Activated CD4-positive, alpha-beta memory T cell treated with anti-CD3 and anti-CD28 coated beads, Interleukin-2, amount 10 ng/mL, durations not matched to agents 7 days and 5 days (primary cell): ENCODE measurements around the gene ATP8A1. TPM values are rescaled to one million over a fixed set of nuclear protein-coding genes. Genes with fewer than 3 reads are reported as not detected.
"Not testable (repeated sequence)": the region's sequence is repeated elsewhere in the genome, so short reads cannot be mapped to it uniquely, and the experiment has no call there.

ENCODE experiments used
- CTCF ChIA-PET: fragments of 350-600 bp; sonication (Branson Sonifier 250); formaldehyde crosslinking; loops from one replicate; lab custom pipeline; 2021; ENCODE audit warnings: antibody characterized with exemption, inconsistent platforms; lab: Charles Lee
- POLR2A ChIA-PET: fragments of 350-600 bp; sonication (Branson Sonifier 250); formaldehyde crosslinking; loops from one replicate; lab custom pipeline; 2021; ENCODE audit warnings: antibody characterized with exemption; lab: Charles Lee
- DNase-seq: peaks from one replicate; pipeline ENCODE4 v3.0.0-alpha.2; 2020
- H3K27ac Mint-ChIP-seq: one replicate; pipeline ENCODE4 v1.8.0; 2021; ENCODE audit warnings: mild to moderate bottlenecking, mixed read lengths
- H3K27me3 Mint-ChIP-seq: one replicate; pipeline ENCODE4 v1.8.0; 2021; ENCODE audit warnings: mixed read lengths
- H3K36me3 Mint-ChIP-seq: one replicate; pipeline ENCODE4 v1.8.0; 2021; ENCODE audit warnings: low read depth, mixed read lengths
- H3K4me1 Mint-ChIP-seq: one replicate; pipeline ENCODE4 v1.8.0; 2021; ENCODE audit warnings: mixed read lengths
- H3K4me3 Mint-ChIP-seq: one replicate; pipeline ENCODE4 v1.8.0; 2021; ENCODE audit warnings: mild to moderate bottlenecking, mixed read lengths
- H3K9me3 Mint-ChIP-seq: one replicate; pipeline ENCODE4 v1.8.0; 2021; ENCODE audit warnings: mixed read lengths
- total RNA-seq, 2 experiments: library from RNA; stranded (reverse); gene quantifications; one replicate each; pipeline ENCODE4 v1.2.3, GENCODE V29; 2021

Gene ATP8A1
- total RNA-seq, 2 experiments from 2014 or later: 18.7 to 19.8 TPM

DNA sequence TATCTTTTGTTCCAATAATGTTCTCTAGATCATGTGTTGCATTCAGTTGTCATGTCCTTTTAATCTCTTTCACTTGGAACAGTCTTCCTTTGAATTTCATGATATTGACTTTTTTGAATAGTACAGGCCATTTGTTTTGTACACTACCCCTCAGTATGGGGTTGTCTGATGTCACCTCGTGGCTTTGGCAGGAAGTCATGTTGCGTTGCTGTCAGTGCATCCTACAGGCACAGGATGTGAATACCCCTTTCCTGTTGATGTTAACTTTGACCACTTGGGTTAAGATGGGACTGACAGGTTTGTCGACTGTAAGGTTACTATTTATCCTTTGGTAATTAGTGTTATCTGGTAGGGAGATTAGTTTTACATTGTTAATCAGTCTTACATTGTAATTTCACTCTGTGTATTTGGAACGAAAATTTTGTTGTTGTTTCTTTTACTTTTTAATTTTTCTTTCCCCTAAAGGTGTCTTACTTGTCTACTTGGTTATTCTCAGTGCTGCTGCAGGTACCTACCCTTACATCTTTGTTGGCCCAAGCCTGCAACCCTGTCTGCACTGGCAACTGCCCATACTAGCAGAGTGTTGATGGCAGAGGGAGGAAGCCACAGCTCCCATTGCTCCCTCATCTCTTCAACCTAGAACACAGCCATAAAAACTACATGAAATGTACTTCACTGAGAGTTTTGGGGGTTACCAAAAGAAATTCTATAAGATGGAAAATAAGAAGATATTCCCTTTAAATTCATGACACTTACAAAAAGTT lies 14.7 kb upstream of the ATP8A1 start:
- ChIA-PET CTCF (interaction anchor here (1.3 to 2.6 kb wide), 4 partner anchors 15 to 103 kb away, joined by 3 to 18 read pairs (median 4); partner anchors contain the start of gene ATP8A1), POLR2A (interaction anchor here (1.2 to 3.7 kb wide), 4 partner anchors 10 to 17 kb away, joined by 3 to 49 read pairs (median 19); partner anchors contain the start of gene ATP8A1)
- peaks cover 35% of the 10 kb centered on the region for H3K4me1 Mint-ChIP-seq

DNA sequence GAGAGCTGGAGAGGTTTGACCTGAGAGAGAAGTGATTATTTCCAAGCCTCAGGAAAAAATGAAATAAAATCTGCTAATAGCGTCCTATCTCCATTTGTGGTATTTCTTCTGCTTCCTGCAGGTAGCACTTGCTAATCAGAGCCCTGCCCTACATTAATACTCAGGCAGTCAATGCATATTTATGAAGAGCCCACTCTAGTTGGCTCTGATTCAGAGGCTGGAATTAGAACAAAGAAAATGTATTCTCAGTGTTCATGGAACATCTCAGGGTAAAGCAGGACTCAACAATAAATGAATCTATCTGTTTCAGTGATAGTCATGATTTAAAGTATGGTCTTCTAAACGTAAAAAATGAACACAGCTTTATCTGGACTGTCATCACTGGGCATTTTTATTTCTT lies 1.4 kb upstream of the ATP8A1 start:
- DNase-seq: no peak
- Mint-ChIP-seq H3K4me1 (peaks cover 38% of the 10 kb centered on the region), H3K36me3 (peaks cover 12% of the 10 kb centered on the region), H3K27me3 (peaks cover 14% of the 10 kb centered on the region), H3K9me3 (peaks cover 2% of the 10 kb centered on the region), H3K27ac (peak overlapping the region; percentile 8), H3K4me3 (peak overlapping the region; percentile 93)
- ChIA-PET CTCF (interaction anchor here (2.6 kb wide), 1 partner anchor 11 kb away, joined by 12 read pairs; no protein-coding TSS in a partner anchor), POLR2A (interaction anchor here (1.2 to 3.9 kb wide), 6 partner anchors 8 to 668 kb away, joined by 3 to 49 read pairs (median 22); partner anchors contain the start of gene SLC30A9)

More for the DNA sequence above, 14.7 kb upstream of the ATP8A1 start:
- H3K36me3 Mint-ChIP-seq: peaks cover 2% of the 10 kb centered on the region
- H3K4me3 Mint-ChIP-seq: peak overlapping the region; percentile 44
- peak overlapping the region; percentile 83 for H3K27ac Mint-ChIP-seq
- peak; percentile 64 for DNase-seq
- H3K9me3 Mint-ChIP-seq: no peaks in the 10 kb centered on the region
- peaks cover 3% of the 10 kb centered on the region for H3K27me3 Mint-ChIP-seq

DNA sequence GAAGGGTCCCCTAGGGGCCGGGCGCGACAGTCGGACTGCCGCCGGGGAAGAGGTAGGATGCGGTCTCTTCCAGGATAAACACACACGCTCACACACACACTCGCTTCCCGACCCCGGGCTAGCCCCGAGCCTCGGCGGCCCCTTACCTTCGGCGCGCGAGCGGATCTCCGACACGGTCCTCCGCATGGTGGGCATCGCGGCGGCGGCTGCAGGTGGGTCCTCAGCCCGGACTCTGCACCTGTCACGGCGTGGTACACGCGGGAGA lies 294 bp downstream of the ATP8A1 start:
- peaks cover 38% of the 10 kb centered on the region for H3K4me1 Mint-ChIP-seq
- H3K36me3 Mint-ChIP-seq: peaks cover 21% of the 10 kb centered on the region
- H3K9me3 Mint-ChIP-seq: peaks cover 13% of the 10 kb centered on the region
- H3K27me3 Mint-ChIP-seq: peaks cover 4% of the 10 kb centered on the region
- peak overlapping the region; percentile 88 for H3K4me3 Mint-ChIP-seq
- ChIA-PET POLR2A (interaction anchor here (0.9 to 3.9 kb wide), 13 partner anchors 10 to 93 kb away, joined by 3 to 49 read pairs (median 9); no protein-coding TSS in a partner anchor), CTCF (interaction anchor here (0.7 to 2.6 kb wide), 13 partner anchors 11 to 208 kb away, joined by 3 to 18 read pairs (median 5); no protein-coding TSS in a partner anchor)
- peak overlapping the region; percentile 87 for H3K27ac Mint-ChIP-seq
- no peak for DNase-seq

DNA sequence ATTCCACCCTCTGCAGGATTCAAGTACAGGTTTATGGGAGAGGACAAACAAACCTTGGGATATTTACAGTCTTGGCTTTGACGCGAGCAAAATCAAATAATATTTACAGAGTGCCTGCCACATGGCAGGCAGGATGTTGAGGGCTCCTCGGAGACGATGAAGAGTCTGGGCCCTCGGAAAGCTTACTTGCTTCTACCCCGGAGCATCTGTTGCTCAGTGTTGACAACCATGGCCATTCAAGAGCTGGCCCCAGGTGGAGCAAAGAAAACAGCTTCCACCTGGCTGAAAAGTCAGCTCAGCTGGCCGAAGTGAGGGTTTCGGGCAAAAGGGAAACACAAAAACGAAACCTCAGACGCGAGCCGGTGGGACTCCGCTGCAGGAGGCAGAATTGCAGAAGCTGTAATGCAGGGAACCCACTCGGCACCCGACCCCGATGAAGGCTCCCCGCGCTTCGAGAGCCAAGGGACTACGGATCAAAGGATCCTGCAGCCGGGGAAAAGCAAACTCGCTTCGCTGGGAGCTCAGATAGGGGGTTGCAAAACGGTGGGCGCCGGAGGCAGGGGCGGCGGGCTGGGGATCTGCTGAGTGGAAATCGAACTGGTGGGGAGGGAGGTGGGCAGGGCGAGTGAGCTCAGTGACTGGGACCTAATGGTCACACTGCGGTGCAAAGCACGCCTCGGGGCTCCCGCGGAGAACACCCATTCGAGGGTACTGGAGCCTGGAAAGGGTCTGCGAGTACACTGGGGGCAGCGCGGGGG lies 805 bp downstream of the ATP8A1 start:
- POLR2A ChIA-PET: interaction anchor here (0.9 to 3.9 kb wide), 13 partner anchors 10 to 93 kb away, joined by 3 to 49 read pairs (median 9); no protein-coding TSS in a partner anchor
- Mint-ChIP-seq H3K9me3 (peaks cover 16% of the 10 kb centered on the region), H3K27ac (peak overlapping the region; percentile 87), H3K27me3 (no peaks in the 10 kb centered on the region), H3K4me1 (peaks cover 38% of the 10 kb centered on the region), H3K4me3 (peak overlapping the region; percentile 88), H3K36me3 (peaks cover 22% of the 10 kb centered on the region)
- peak; percentile 55 for DNase-seq
- CTCF ChIA-PET: interaction anchor here (0.8 to 2.6 kb wide), 13 partner anchors 9 to 209 kb away, joined by 3 to 18 read pairs (median 5); no protein-coding TSS in a partner anchor

DNA sequence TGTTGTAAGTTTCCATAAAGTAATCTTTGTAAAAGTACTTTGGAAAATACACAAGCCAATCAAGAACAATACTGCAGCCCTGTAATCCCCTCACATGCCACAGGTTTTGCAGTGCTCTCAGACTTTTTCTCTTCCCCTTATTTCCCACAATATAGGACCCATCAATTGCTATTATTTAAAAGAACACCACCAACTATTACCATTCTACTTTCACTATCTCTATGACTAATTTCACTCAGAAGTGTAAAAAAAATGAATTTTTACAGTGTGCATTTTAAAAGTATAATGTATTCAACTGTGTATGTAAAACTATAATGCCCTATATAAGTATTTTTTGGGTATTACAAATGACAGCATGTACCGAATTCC lies 1.7 kb downstream of the ATP8A1 start:
- no peak for DNase-seq
- Mint-ChIP-seq H3K27ac (peak overlapping the region; percentile 87), H3K4me1 (peaks cover 38% of the 10 kb centered on the region), H3K9me3 (peaks cover 18% of the 10 kb centered on the region), H3K4me3 (peak overlapping the region; percentile 88), H3K27me3 (no peaks in the 10 kb centered on the region), H3K36me3 (peaks cover 24% of the 10 kb centered on the region)
- CTCF ChIA-PET: interaction anchor here (2.4 to 2.5 kb wide), 2 partner anchors 9 to 86 kb away, joined by 7 to 16 read pairs; no protein-coding TSS in a partner anchor
- POLR2A ChIA-PET: interaction anchor here (1.3 to 3.5 kb wide), 4 partner anchors 12 to 21 kb away, joined by 6 to 49 read pairs (median 8); no protein-coding TSS in a partner anchor

DNA sequence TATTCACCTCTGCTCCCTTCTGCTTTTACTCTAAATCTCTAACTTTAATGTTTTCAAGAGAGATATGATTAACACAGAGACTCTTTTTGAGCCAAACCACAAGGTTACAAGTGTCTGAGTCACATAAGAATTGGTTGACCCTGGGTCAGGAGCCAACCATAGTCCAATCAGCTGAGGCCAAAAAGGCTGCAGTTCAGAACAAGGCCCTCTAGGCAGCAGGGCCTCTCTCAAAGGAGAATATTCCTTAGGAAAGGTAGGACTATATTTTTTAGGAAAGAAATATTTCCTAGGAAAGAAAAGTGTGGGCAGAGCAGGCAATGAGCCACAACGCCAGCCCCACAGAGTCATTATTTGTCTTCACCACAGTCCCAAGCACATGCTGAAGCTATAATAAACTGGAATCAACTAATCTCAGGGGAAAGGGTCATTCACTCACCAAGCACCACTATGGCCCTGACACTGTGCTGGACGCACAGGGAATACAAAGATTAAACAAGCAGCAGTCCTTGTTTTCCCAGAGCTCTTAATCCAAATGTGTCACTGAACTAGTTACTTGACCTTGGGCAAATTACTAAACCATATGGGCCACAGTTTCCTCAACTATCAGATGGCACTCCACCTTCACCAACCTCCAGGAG lies 2.2 kb downstream of the ATP8A1 start:
- Mint-ChIP-seq H3K36me3 (peaks cover 24% of the 10 kb centered on the region), H3K27ac (peak overlapping the region; percentile 87), H3K4me1 (peaks cover 38% of the 10 kb centered on the region), H3K9me3 (peaks cover 18% of the 10 kb centered on the region), H3K4me3 (peak overlapping the region; percentile 88), H3K27me3 (no peaks in the 10 kb centered on the region)
- ChIA-PET CTCF (interaction anchor here (0.8 to 1.3 kb wide), 2 partner anchors 9 to 18 kb away, joined by 3 to 4 read pairs; no protein-coding TSS in a partner anchor), POLR2A (interaction anchor here (0.7 to 1.3 kb wide), 3 partner anchors 13 to 18 kb away, joined by 3 to 6 read pairs (median 3); no protein-coding TSS in a partner anchor)
- no peak for DNase-seq

DNA sequence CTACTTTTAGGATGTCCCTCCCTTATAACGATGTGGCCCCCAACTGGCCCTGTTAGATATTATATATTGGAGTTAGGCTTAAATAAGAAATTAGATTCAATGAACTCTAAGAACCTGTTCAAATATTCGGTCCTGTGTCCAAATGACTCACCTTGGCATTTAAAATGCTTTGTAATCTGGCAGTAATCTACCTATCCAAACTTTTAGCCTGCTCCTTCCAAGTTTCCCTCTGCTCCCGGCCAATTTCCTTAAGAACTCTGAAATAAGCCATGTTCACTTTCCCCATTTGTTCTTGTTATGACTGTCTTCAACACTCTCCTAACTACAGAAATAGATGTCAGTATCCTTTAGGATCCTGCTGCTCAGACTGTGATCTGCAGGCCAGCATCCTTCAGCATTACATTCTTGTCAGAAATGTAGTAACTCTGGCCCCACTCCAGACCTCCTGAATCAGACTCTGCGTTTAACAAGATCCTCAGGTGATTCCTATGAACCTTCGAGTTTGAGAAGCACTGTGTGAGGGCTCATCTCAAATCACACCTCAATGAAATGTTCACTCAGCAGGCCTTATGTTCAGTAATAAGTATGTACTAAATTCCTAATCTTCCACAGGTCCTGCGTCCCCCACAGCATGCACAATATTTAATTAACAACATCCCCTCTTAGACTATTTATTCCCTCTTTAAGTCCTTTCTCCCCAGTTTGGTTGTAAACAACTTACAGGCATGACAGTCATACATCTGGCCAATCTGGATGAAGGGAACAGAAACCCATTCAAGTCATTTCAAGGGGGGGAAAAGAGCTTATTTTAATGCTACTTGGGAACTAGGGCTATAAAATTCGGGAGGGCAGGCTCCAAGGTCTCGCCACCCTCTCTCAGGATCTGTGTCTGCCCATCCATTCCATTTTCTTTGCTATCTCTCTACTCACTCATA lies 3.0 kb downstream of the ATP8A1 start:
- H3K36me3 Mint-ChIP-seq: peaks cover 24% of the 10 kb centered on the region
- H3K27ac Mint-ChIP-seq: no peak overlapping the region
- H3K9me3 Mint-ChIP-seq: peaks cover 18% of the 10 kb centered on the region
- ChIA-PET POLR2A (interaction anchor here (0.7 to 1.3 kb wide), 3 partner anchors 12 to 19 kb away, joined by 3 to 6 read pairs (median 3); no protein-coding TSS in a partner anchor), CTCF (interaction anchor here (0.8 to 1.3 kb wide), 2 partner anchors 8 to 18 kb away, joined by 3 to 4 read pairs; no protein-coding TSS in a partner anchor)
- H3K4me1 Mint-ChIP-seq: peaks cover 38% of the 10 kb centered on the region
- no peak overlapping the region for H3K4me3 Mint-ChIP-seq
- no peak for DNase-seq
- no peaks in the 10 kb centered on the region for H3K27me3 Mint-ChIP-seq

DNA sequence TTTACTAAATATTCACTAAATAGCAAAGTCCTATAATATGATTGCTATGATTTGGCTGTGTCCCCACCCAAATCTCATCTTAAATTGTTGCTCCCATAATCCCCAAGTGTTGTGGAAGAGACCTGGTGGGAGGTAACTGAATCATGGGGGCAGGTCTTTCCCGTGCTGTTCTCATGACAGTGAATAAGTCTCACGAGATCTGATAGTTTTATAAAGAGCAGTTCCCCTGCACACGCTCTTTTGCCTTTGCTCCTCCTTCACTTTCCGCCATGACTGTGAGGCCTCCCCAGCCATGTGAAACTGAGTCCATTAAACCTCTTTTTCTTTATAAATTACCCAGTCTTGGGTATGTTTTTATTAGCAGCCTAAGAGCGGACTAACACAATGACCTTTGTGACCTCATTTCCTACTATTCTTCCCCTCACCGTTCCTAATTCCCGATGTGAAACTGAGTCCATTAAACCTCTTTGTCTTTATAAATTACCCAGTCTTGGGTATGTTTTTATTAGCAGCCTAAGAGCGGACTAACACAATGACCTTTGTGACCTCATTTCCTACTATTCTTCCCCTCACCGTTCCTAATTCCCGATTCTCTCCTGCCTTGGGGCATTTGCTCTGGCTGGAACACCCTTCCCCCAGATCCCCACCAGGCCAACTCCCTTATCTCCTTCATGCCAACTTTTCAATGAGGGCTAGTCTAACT lies 4.2 kb downstream of the ATP8A1 start:
- Mint-ChIP-seq H3K4me1 (peaks cover 30% of the 10 kb centered on the region), H3K9me3 (peaks cover 18% of the 10 kb centered on the region), H3K36me3 (peaks cover 24% of the 10 kb centered on the region)
- H3K27me3 Mint-ChIP-seq, DNase-seq, H3K27ac Mint-ChIP-seq, CTCF ChIA-PET, POLR2A ChIA-PET, H3K4me3 Mint-ChIP-seq: not testable (repeated sequence)

DNA sequence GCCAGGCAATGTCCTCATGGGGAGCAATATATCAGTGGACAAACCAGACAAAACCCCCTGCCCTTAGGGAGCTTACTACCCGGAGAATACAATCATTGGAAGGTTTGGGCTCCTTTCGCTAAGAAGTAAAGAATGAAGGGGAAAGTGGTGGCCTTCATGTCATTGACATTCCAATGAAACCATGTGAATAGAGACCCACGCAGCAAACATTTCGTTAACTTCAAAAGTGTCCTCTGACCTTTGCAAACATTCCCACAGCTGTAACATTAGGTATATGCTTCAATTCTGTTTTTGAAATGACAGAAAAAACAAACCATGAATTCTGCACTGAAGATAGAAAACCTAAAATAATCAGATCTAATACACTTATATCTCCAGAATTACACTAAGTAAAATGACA lies 7.0 kb downstream of the ATP8A1 start:
- H3K9me3 Mint-ChIP-seq: peaks cover 18% of the 10 kb centered on the region
- ChIA-PET CTCF (interaction anchor here (1.1 kb wide), 1 partner anchor 22 kb away, joined by 3 read pairs; no protein-coding TSS in a partner anchor), POLR2A (interaction anchor here (0.8 kb wide), 1 partner anchor 23 kb away, joined by 3 read pairs; no protein-coding TSS in a partner anchor)
- H3K4me1 Mint-ChIP-seq: peaks cover 13% of the 10 kb centered on the region
- DNase-seq: no peak
- no peak overlapping the region for H3K4me3 Mint-ChIP-seq
- H3K27ac Mint-ChIP-seq: no peak overlapping the region
- H3K36me3 Mint-ChIP-seq: peaks cover 24% of the 10 kb centered on the region
- no peaks in the 10 kb centered on the region for H3K27me3 Mint-ChIP-seq

DNA sequence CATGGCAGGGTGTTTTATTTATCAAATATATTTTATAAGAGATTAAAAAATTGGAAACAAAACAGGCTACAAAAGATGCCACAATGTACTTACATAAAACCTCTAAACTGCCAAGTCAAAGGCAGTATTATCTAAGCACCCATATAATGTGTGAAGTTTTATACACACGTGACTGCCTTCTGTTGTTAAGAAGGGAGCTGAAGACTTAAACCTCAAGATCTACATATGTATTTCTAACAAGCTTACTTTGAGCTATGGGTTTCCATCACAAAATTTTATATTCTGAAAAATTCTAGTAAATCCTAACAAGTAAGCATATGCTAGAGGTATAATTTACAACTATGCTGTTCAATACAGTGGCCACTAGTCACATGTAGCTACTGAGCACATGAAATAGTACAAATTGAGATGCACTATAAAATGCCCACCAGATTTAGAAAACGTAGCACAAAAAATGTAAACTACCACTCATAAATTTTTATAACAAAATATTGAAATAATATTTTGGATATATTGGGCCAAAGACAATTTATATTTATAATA lies 9.8 kb downstream of the ATP8A1 start:
- Mint-ChIP-seq H3K9me3 (peaks cover 6% of the 10 kb centered on the region), H3K27me3 (no peaks in the 10 kb centered on the region), H3K4me3 (no peak overlapping the region), H3K4me1 (peaks cover 14% of the 10 kb centered on the region), H3K27ac (no peak overlapping the region), H3K36me3 (peaks cover 5% of the 10 kb centered on the region)
- ChIA-PET POLR2A (interaction anchor here (3.7 kb wide), 1 partner anchor 10 kb away, joined by 28 read pairs; the partner anchor contains the start of gene ATP8A1), CTCF (interaction anchor here (1.0 kb wide), 2 partner anchors 9 to 10 kb away, joined by 3 read pairs; no protein-coding TSS in a partner anchor)
- DNase-seq: no peak
